Thymus (tissue), 11 donors: ENCODE data around the gene PPIC. TPM values are rescaled to one million over a fixed set of nuclear protein-coding genes. Genes with fewer than 3 reads are reported as not detected.
"Not testable (repeated sequence)": the region's sequence is repeated elsewhere in the genome, so short reads cannot be mapped to it uniquely, and the experiment has no call there.

Experiments used
- DNase-seq, 9 donors: peaks; one replicate each; pipeline ENCODE4 v3.0.0-alpha.2; 2013; ENCODE audit warnings: low spot score in 9 of 9, low read depth in 6 of 9, missing footprints in 1 of 9
- H3K27ac ChIP-seq, 2 donors: one replicate each; pipeline ENCODE4 v1.5.1; 2013; ENCODE audit warnings: control low read depth in 1 of 2, low read depth in 1 of 2, low read length in 1 of 2, mild to moderate bottlenecking in 1 of 2, moderate library complexity in 1 of 2
- H3K27me3 ChIP-seq, 2 donors: one replicate each; pipeline ENCODE4 v1.5.1; 2013; ENCODE audit warnings: low read length in 1 of 2; ENCODE audit not compliant: control insufficient read depth in 2 of 2, insufficient read depth in 1 of 2
- H3K36me3 ChIP-seq, 2 donors: one replicate each; pipeline ENCODE4 v1.5.1; 2013; ENCODE audit warnings: low read length in 1 of 2, mild to moderate bottlenecking in 1 of 2, moderate library complexity in 1 of 2; ENCODE audit not compliant: control insufficient read depth in 2 of 2, insufficient read depth in 2 of 2
- H3K4me1 ChIP-seq, 2 donors: one replicate each; pipeline ENCODE4 v1.5.1; 2013; ENCODE audit warnings: low read length in 2 of 2; ENCODE audit not compliant: control insufficient read depth in 2 of 2, insufficient read depth in 2 of 2
- H3K4me3 ChIP-seq, 2 donors: one replicate each; pipeline ENCODE4 v1.5.1; 2013; ENCODE audit warnings: low read length in 2 of 2, control low read depth in 1 of 2, mild to moderate bottlenecking in 1 of 2
- H3K9me3 ChIP-seq, 2 donors: one replicate each; pipeline ENCODE4 v1.5.1; 2013; ENCODE audit warnings: low read length in 1 of 2, mild to moderate bottlenecking in 1 of 2; ENCODE audit not compliant: control insufficient read depth in 2 of 2, insufficient read depth in 1 of 2
- WGBS: extraction: QIAGEN DNeasy Blood & Tissue Kit; methylation state at CpG from one replicate; pipeline ENCODE4 v1.1.7; 2013; 5-methylcytosine and 5-hydroxymethylcytosine counted together
- polyA plus RNA-seq: library from polyadenylated mRNA; stranded (reverse); fragments of 200-250 nt; gene quantifications from one replicate; pipeline ENCODE4 v1.2.3, GENCODE V29; 2013
- total RNA-seq: library from RNA; stranded (reverse); fragments of 120-200 nt; gene quantifications from one replicate; pipeline ENCODE4 v1.2.4, GENCODE V29; 2013
- donor health status: healthy.

Gene PPIC
- total and polyA plus RNA-seq, 2 donors = 4.2 to 17.8 TPM

DNA sequence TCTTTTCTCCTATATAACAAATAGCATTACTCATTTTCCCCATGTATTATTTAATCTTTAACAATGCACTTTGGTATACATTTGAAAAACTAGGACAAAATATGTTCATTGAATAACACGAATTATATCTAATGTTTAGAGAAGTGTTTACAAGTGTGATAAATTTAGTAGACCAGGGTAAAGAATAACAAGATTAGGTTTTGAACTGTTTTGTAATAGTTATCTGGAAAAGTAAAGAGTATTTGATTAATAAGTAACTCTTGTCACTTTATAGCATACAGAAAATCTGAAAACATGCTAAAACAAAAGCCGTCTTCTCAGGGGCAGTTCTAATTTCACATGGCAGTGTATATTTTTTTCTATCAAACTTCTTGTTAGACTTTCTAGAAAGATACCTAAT, 58.5 kb downstream of the PPIC start:
- no peak overlapping the region for H3K27ac ChIP-seq
- H3K4me3 ChIP-seq = no peak overlapping the region
- 96% methylated on average over 2 of the region's 2 CpGs for WGBS
- H3K4me1 ChIP-seq = no peaks in the 10 kb centered on the region
- H3K27me3 ChIP-seq = no peaks in the 10 kb centered on the region
- no peak for DNase-seq
- H3K9me3 ChIP-seq = no peaks in the 10 kb centered on the region
- H3K36me3 ChIP-seq = no peaks in the 10 kb centered on the region

DNA sequence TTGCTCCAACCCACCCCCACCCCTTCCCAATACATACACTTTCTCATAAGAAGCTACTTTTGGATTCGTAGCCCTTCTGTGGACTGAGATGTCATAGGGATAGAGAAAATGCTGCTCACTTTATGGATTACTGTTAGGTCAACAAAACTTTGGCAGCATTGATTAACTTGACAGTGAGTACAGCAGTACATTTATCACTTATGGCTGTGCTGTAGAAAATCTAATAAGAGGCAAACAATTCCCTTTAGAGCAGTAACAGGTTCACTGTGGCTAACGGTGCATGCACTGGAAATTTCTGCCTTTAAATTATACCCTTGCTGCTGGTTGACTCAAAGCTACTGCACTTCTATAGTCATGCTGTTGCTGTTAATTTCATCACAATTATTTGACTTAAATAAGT, 59.2 kb downstream of the PPIC start:
- 95% methylated on average over 2 of the region's 2 CpGs for whole genome bisulfite sequencing

DNA sequence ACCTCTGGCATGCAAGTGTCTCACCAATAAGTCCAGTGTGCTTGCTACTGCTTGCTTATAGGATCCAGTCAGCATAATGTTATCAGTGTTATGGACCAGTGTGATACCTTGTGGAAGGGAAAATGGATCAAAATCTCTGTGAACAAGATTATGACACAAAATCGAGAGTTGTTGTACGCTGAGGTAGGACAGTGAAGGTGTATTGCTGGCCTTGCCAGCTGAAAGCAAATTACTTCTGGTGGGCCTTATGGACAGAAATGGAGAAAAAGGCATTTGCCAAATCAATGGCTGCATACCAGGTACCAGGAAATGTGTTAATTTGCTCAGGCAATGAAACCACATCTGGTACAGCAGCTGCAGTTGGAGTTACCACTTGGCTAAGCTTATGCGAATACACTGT, 62.3 kb downstream of the PPIC start:
- not testable (repeated sequence) for DNase-seq, H3K4me1 ChIP-seq, H3K27me3 ChIP-seq, H3K36me3 ChIP-seq, H3K27ac ChIP-seq, H3K9me3 ChIP-seq, H3K4me3 ChIP-seq
- WGBS = 98% methylated on average over 3 of the region's 3 CpGs

More for the DNA sequence above, 59.2 kb downstream of the PPIC start:
- H3K27me3 ChIP-seq = no peaks in the 10 kb centered on the region
- DNase-seq = no peak
- no peaks in the 10 kb centered on the region for H3K36me3 ChIP-seq
- no peaks in the 10 kb centered on the region for H3K4me1 ChIP-seq
- no peaks in the 10 kb centered on the region for H3K9me3 ChIP-seq
- H3K27ac ChIP-seq = no peak overlapping the region
- H3K4me3 ChIP-seq = no peak overlapping the region

- H3K9me3 ChIP-seq, H3K4me3 ChIP-seq, H3K27ac ChIP-seq, DNase-seq, H3K4me1 ChIP-seq, H3K36me3 ChIP-seq, H3K27me3 ChIP-seq: not testable (repeated sequence)
- 84% methylated on average over 1 of the region's 1 CpG for WGBS
Measured at GRCh38 chr5:122973759-122974158, 62.8 kb downstream of the PPIC start.

Other genes with a start within 250 kb of the PPIC start
- 3.3 TPM for gene SNX24, start 191.1 kb downstream of the PPIC start, total RNA-seq
- 11.1 TPM for gene SNX24, start 191.1 kb downstream of the PPIC start, polyA plus RNA-seq
- 0.09 TPM for gene PRDM6, start 52.5 kb upstream of the PPIC start, total RNA-seq
- gene PRDM6, start 52.5 kb upstream of the PPIC start, polyA plus RNA-seq = 0.50 TPM